ENCODE results near the gene MINDY4. TPM values are rescaled to one million over a fixed set of nuclear protein-coding genes. Genes with fewer than 3 reads are reported as not detected.
A peak's percentile ranks its signal among the peaks of the same experiment; 100 is the strongest.

Gene MINDY4
- total RNA-seq = 0.96 and 2.2 TPM in 2 replicates

DNA sequence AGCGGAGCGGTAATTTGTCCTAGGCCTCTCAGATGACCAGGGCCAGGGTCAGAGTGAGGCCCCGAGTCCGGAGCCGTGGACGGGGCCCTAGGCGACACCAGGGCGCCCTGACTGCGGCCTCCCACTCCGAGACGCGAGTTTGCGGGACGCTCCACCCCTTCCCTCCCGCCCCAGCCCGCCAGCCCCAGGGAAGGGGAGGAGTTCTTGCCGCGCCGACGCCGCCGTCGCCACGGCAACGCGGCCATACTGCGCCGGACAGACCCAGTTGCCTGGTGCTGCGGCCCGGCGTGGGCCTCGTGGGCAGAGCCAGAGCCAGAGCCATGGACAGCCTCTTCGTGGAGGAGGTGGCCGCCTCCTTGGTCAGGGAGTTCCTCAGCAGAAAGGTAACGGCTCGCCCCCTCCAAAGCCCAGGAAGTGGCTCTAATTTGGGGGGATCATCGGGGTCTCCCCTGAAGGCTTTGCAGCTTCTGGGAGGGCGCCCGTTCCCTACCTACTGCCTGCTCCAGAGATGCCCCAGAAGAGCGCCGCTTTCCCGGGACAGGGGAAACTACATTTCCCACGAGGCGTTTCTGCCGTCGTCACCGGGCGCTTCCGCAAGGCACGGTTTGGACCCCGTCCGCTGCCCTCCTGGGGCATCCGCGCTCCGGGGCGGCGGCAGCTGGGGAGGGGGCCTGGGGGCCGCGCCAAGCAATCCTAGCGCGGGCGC, at the start of gene MINDY4:
MINDY4 (plus strand) TSS at position 244 of the 706 bp plus-strand sequence; CDS start at position 321, 77 bp downstream.
- Mint-ChIP-seq H3K27me3 (ENCODE audit: insufficient read depth) (peaks cover 7% of the 10 kb centered on the region), H3K4me3 (peak within 1 kb of the TSS; percentile 83), H3K9me3 (no peaks in the 10 kb centered on the region), H3K4me1 (ENCODE audit: low read depth) (peaks cover 12% of the 10 kb centered on the region), H3K27ac (peak within 1 kb of the TSS; percentile 77), H3K36me3 (ENCODE audit: low read depth) (no peaks in the 10 kb centered on the region)
- intact Hi-C loops (cut with micrococcal nuclease) = loop anchor here (1.0 to 5.0 kb wide), 2 partner anchors 266 to 744 kb away; partner anchors contain the start of genes FKBP14 and PLEKHA8
- peak; percentile 57 for DNase-seq (ENCODE audit: low spot score)

- H3K36me3 Mint-ChIP-seq (ENCODE audit: low read depth) = peaks cover 21% of the 10 kb centered on the region
- peaks cover 28% of the 10 kb centered on the region for H3K4me1 Mint-ChIP-seq (ENCODE audit: low read depth)
- no peak overlapping the region for H3K27ac Mint-ChIP-seq
- H3K27me3 Mint-ChIP-seq (ENCODE audit: insufficient read depth) = no peaks in the 10 kb centered on the region
- H3K4me3 Mint-ChIP-seq = no peak overlapping the region
- H3K9me3 Mint-ChIP-seq = peaks cover 32% of the 10 kb centered on the region
- intact Hi-C loops (cut with micrococcal nuclease) = no loop called here
- no peak for DNase-seq (ENCODE audit: low spot score)
These were observed 49.0 kb upstream of the MINDY4 start for GRCh38 chr7:30722187-30722586.

DNA sequence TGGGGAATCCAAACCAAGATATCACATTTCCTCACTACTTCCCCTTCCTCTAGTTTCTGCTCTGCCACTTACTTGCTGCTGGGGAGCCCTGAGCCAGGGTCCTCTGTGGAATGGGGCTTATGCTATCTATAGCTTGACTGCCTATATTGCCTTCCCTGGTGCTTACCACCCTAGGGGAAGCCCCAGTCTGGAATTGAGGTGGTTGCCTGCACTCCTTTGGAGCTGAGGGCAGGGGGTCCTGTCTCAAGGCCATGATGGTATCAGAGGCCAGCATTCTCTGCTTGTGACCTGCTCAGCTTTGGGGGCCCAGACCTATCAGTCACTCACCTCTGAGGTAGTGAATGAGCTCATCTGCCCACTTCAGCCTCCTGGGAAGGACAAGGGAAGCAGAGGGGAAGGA, 48.5 kb upstream of the MINDY4 start:
- H3K27me3 Mint-ChIP-seq (ENCODE audit: insufficient read depth) = no peaks in the 10 kb centered on the region
- no peak overlapping the region for H3K27ac Mint-ChIP-seq
- peaks cover 33% of the 10 kb centered on the region for H3K4me1 Mint-ChIP-seq (ENCODE audit: low read depth)
- no peak overlapping the region for H3K4me3 Mint-ChIP-seq
- peaks cover 19% of the 10 kb centered on the region for H3K36me3 Mint-ChIP-seq (ENCODE audit: low read depth)
- DNase-seq (ENCODE audit: low spot score) = no peak
- peaks cover 28% of the 10 kb centered on the region for H3K9me3 Mint-ChIP-seq
- intact Hi-C loops (cut with micrococcal nuclease) = no loop called here

DNA sequence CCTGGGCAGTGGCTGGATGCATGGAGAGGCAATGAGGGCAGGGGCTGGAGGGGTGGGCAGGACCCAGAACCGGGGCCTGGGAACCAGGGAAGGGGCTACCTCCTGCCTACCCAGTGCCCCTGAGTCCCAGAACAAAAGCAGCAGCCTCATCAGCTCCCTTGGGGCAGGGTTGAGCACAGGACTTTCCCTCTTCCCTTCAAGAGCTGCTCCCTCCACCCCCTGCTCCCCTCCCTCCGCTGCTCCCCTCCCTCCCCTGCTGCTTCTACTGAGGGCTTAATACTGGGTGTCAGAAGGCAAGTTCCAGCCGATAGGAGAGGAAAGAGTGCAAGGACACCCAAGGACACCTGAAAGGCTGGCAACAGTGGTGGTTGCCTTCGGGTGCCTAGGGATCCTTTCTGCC, 47.4 kb upstream of the MINDY4 start:
- no peak for DNase-seq (ENCODE audit: low spot score)
- Mint-ChIP-seq H3K27me3 (ENCODE audit: insufficient read depth) (no peaks in the 10 kb centered on the region), H3K4me3 (no peak overlapping the region), H3K4me1 (ENCODE audit: low read depth) (peaks cover 44% of the 10 kb centered on the region), H3K27ac (no peak overlapping the region), H3K9me3 (peaks cover 17% of the 10 kb centered on the region), H3K36me3 (ENCODE audit: low read depth) (peaks cover 10% of the 10 kb centered on the region)
- intact Hi-C loops (cut with micrococcal nuclease) = no loop called here

GRCh38 chr7:30726296-30727006, 44.8 kb upstream of the MINDY4 start:
- H3K4me3 Mint-ChIP-seq = peak overlapping the region; percentile 79
- intact Hi-C loops (cut with micrococcal nuclease) = loop anchor here (1.0 kb wide), 1 partner anchor 14 kb away; no protein-coding TSS in a partner anchor
- H3K27me3 Mint-ChIP-seq (ENCODE audit: insufficient read depth) = no peaks in the 10 kb centered on the region
- peaks cover 49% of the 10 kb centered on the region for H3K4me1 Mint-ChIP-seq (ENCODE audit: low read depth)
- no peak for DNase-seq (ENCODE audit: low spot score)
- H3K27ac Mint-ChIP-seq = peak overlapping the region; percentile 90
- H3K36me3 Mint-ChIP-seq (ENCODE audit: low read depth) = peaks cover 3% of the 10 kb centered on the region
- H3K9me3 Mint-ChIP-seq = no peaks in the 10 kb centered on the region

- peak; percentile 54 for DNase-seq (ENCODE audit: low spot score)
- intact Hi-C loops (cut with micrococcal nuclease) = loop anchor here (1.0 kb wide), 1 partner anchor 13 kb away; no protein-coding TSS in a partner anchor
- Mint-ChIP-seq H3K27me3 (ENCODE audit: insufficient read depth) (peaks cover 2% of the 10 kb centered on the region), H3K27ac (peak overlapping the region; percentile 90), H3K4me3 (peak overlapping the region; percentile 79), H3K4me1 (ENCODE audit: low read depth) (peaks cover 49% of the 10 kb centered on the region), H3K36me3 (ENCODE audit: low read depth) (peaks cover 3% of the 10 kb centered on the region), H3K9me3 (no peaks in the 10 kb centered on the region)
These were observed 43.9 kb upstream of the MINDY4 start for GRCh38 chr7:30727061-30727945.

DNA sequence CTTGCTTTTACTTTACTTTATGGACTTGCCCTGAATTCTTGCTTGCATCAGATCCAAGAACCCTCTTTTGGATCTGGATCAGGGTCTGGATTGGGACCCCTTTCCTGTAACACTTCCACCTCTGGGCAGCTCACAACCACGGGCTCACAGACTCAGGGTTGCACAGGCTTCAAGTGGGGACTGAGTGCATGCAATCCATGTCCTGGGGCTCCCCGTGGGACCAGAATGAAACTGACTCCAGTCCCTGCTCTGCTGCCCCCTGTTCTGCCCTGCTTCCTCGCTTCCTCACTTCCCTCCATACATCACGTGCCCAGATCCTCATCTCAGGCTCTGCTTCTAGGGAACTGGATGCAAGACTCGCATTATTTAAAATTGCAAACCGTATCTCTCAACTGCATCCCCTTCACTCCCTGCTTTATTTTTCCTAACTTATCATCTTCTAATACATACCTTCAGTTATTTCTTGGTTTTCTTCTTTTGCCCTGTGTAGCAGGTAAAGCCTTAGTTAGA, 42.6 kb upstream of the MINDY4 start:
- Mint-ChIP-seq H3K9me3 (no peaks in the 10 kb centered on the region), H3K36me3 (ENCODE audit: low read depth) (peaks cover 3% of the 10 kb centered on the region), H3K4me3 (no peak overlapping the region), H3K27me3 (ENCODE audit: insufficient read depth) (peaks cover 2% of the 10 kb centered on the region), H3K4me1 (ENCODE audit: low read depth) (peaks cover 49% of the 10 kb centered on the region), H3K27ac (no peak overlapping the region)
- DNase-seq (ENCODE audit: low spot score) = no peak
- intact Hi-C loops (cut with micrococcal nuclease) = no loop called here

- intact Hi-C loops (cut with micrococcal nuclease) = no loop called here
- Mint-ChIP-seq H3K9me3 (no peaks in the 10 kb centered on the region), H3K27ac (no peak overlapping the region), H3K27me3 (ENCODE audit: insufficient read depth) (peaks cover 4% of the 10 kb centered on the region), H3K4me3 (no peak overlapping the region), H3K36me3 (ENCODE audit: low read depth) (no peaks in the 10 kb centered on the region), H3K4me1 (ENCODE audit: low read depth) (peaks cover 45% of the 10 kb centered on the region)
- no peak for DNase-seq (ENCODE audit: low spot score)
These were observed 41.6 kb upstream of the MINDY4 start for GRCh38 chr7:30729642-30730041.

- H3K27me3 Mint-ChIP-seq (ENCODE audit: insufficient read depth) = peaks cover 4% of the 10 kb centered on the region
- intact Hi-C loops (cut with micrococcal nuclease) = no loop called here
- peaks cover 41% of the 10 kb centered on the region for H3K4me1 Mint-ChIP-seq (ENCODE audit: low read depth)
- H3K27ac Mint-ChIP-seq = no peak overlapping the region
- H3K9me3 Mint-ChIP-seq = no peaks in the 10 kb centered on the region
- H3K36me3 Mint-ChIP-seq (ENCODE audit: low read depth) = no peaks in the 10 kb centered on the region
- DNase-seq (ENCODE audit: low spot score) = no peak
- H3K4me3 Mint-ChIP-seq = no peak overlapping the region
These were observed 41.1 kb upstream of the MINDY4 start for GRCh38 chr7:30730097-30730496.

DNA sequence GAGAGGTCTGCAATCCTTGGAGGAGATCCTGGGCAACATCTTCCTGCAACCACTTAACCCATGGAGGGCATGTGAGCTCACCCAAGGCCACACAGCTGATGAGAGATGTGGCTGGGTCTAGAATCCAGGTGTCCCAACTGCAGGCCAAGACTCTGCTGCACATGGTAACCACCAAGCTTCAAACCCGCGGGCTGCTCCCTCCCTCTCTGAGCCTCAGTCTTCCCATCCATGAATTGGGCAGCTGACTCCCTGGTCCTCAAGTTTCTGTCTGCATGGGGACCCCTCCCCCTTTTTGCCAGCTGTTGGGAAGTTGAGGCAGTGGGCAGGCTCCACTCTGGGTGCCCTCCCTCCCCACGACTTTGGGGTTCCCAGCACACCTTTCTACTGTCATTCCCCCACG, 40.2 kb upstream of the MINDY4 start:
- intact Hi-C loops (cut with micrococcal nuclease) = no loop called here
- DNase-seq (ENCODE audit: low spot score) = no peak
- Mint-ChIP-seq H3K9me3 (no peaks in the 10 kb centered on the region), H3K4me3 (no peak overlapping the region), H3K4me1 (ENCODE audit: low read depth) (peaks cover 33% of the 10 kb centered on the region), H3K27me3 (ENCODE audit: insufficient read depth) (peaks cover 4% of the 10 kb centered on the region), H3K27ac (no peak overlapping the region), H3K36me3 (ENCODE audit: low read depth) (no peaks in the 10 kb centered on the region)

DNA sequence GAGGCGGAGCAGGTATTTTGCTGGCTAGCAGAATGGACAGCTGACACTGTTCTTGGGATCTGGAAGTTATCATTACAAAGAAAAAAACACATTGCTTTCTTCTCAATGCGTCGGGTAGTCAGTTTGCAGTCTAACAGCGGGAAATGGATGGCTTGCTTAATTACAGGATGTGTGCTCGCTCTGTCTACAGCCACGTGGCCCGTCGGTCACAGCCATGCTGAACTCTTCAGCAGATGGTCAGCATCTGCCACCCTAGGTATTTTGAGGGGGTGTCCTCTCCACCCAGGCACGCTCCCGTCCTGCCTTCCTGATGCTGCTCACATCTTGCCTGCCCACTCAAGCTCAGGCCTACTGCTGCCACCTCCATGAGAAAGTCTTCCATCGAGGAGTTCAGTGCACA, 39.6 kb upstream of the MINDY4 start:
- no peak for DNase-seq (ENCODE audit: low spot score)
- Mint-ChIP-seq H3K4me1 (ENCODE audit: low read depth) (peaks cover 27% of the 10 kb centered on the region), H3K9me3 (no peaks in the 10 kb centered on the region), H3K27me3 (ENCODE audit: insufficient read depth) (peaks cover 4% of the 10 kb centered on the region), H3K4me3 (no peak overlapping the region), H3K36me3 (ENCODE audit: low read depth) (no peaks in the 10 kb centered on the region), H3K27ac (no peak overlapping the region)
- intact Hi-C loops (cut with micrococcal nuclease) = no loop called here

GRCh38 chr7:30732606-30733005, 38.6 kb upstream of the MINDY4 start:
- intact Hi-C loops (cut with micrococcal nuclease) = no loop called here
- H3K9me3 Mint-ChIP-seq = no peaks in the 10 kb centered on the region
- H3K36me3 Mint-ChIP-seq (ENCODE audit: low read depth) = peaks cover 1% of the 10 kb centered on the region
- H3K27me3 Mint-ChIP-seq (ENCODE audit: insufficient read depth) = peaks cover 4% of the 10 kb centered on the region
- DNase-seq (ENCODE audit: low spot score) = no peak
- no peak overlapping the region for H3K4me3 Mint-ChIP-seq
- H3K4me1 Mint-ChIP-seq (ENCODE audit: low read depth) = peaks cover 23% of the 10 kb centered on the region
- H3K27ac Mint-ChIP-seq = no peak overlapping the region

Measured in activated T-helper 1 cell treated with anti-CD3 and anti-CD28 coated beads, Interleukin-12 subunit alpha, Interleukin-12 subunit beta, Interleukin-2, Interleukin-4 antibody, amounts not matched to agents 30 ng/mL and 10 ng/mL and 1 ng/mL, durations not matched to agents 14 hours and 24 hours and 36 hours (primary cell).